ENCODE results near the gene CIZ1.

GRCh38 chr9:128120741-128121465 lies 70.5 kb downstream of the CIZ1 start:
- TF ChIP-seq CTCF (IDR thresholded peaks at IDR 0.05; ENCODE audit: low read depth, low read length, poor library complexity, severe bottlenecking) (no peak), EZH2phosphoT487 (IDR thresholded peaks at IDR 0.05; ENCODE audit: borderline replicate concordance, low read length) (no peak)

All from DOHH2 (cell line).